Stimulated activated CD4-positive, alpha-beta T cell treated with anti-CD3 and anti-CD28 coated beads, TNF-alpha, amount 100 ng/mL, for 48 hours (primary cell): Measurements from ENCODE around the gene GMIP.

Experiments used
- DNase-seq, 3 donors: peaks; one replicate each; pipeline ENCODE4 v3.0.0-alpha.2; 2020; ENCODE audit warnings: low read depth in 3 of 3

Gene GMIP

GRCh38 chr19:19657397-19657783, 13.9 kb upstream of the GMIP start:
- DNase-seq = no peak

- DNase-seq = no peak
These were observed 13.3 kb upstream of the GMIP start for GRCh38 chr19:19656451-19657396.

GRCh38 chr19:19655641-19656343, 12.3 kb upstream of the GMIP start:
- no peak for DNase-seq

GRCh38 chr19:19655051-19655594, 11.7 kb upstream of the GMIP start:
- DNase-seq = no peak

GRCh38 chr19:19654441-19654840, 11.0 kb upstream of the GMIP start:
- DNase-seq = no peak

GRCh38 chr19:19653597-19654147, 10.2 kb upstream of the GMIP start:
- no peak for DNase-seq

- DNase-seq = no peak
These were observed 9.2 kb upstream of the GMIP start for GRCh38 chr19:19652482-19653295.

- no peak for DNase-seq
These were observed 7.6 kb upstream of the GMIP start for GRCh38 chr19:19651076-19651475.

- DNase-seq = no peak
These were observed 6.9 kb upstream of the GMIP start for GRCh38 chr19:19650331-19650730.

- DNase-seq = no peak
These were observed 6.1 kb upstream of the GMIP start for GRCh38 chr19:19649580-19649995.

GRCh38 chr19:19649155-19649554, 5.7 kb upstream of the GMIP start:
- no peak for DNase-seq

GRCh38 chr19:19647037-19647835, 3.8 kb upstream of the GMIP start:
- DNase-seq = no peak

- no peak for DNase-seq
These were observed 1.9 kb upstream of the GMIP start for GRCh38 chr19:19645233-19645870.

- DNase-seq = no peak
These were observed 564 bp upstream of the GMIP start for GRCh38 chr19:19644054-19644388.

GRCh38 chr19:19642506-19643157, 825 bp downstream of the GMIP start:
- DNase-seq = peak in 1 of 3 donors; percentile 40

- no peak for DNase-seq
These were observed 5.8 kb downstream of the GMIP start for GRCh38 chr19:19637523-19638251.

- no peak for DNase-seq
These were observed 6.3 kb downstream of the GMIP start for GRCh38 chr19:19637186-19637522.

GRCh38 chr19:19636573-19637185, 6.8 kb downstream of the GMIP start:
- DNase-seq = no peak

GRCh38 chr19:19635313-19635702, 8.1 kb downstream of the GMIP start:
- no peak for DNase-seq
